Stimulated activated CD8-positive, alpha-beta memory T cell treated with anti-CD3 and anti-CD28 coated beads, Interleukin-4, amount 100 ng/mL, for 48 hours (primary cell): ENCODE results near the gene SLC44A5.
"Not testable (repeated sequence)": the region's sequence is repeated elsewhere in the genome, so short reads cannot be mapped to it uniquely, and the experiment has no call there.

ENCODE experiments used
- DNase-seq: peaks from one replicate; pipeline ENCODE4 v3.0.0-alpha.2; 2020

SLC44A5 gene

DNA sequence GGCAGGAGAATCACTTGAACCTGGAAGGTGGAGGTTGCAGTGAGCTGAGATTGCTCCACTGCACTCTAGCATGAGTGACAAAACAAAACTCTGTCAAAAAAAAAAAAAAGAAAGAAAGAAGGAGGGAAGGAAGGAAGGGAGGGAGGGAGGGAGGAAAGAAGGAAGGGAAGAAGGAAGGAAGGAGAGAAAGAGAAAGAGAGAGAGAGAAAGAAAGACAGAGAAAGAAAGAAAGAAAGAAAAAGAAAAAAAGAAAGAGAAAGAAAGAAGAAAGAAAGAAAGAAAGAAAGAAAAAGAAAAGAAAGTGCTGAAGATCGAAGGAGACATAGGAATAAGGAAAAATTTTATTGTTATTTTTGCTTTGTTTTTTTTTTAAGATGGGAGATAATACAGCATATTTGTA lies 166.7 kb downstream of the SLC44A5 start:
- DNase-seq: no peak

- no peak for DNase-seq
Measured at GRCh38 chr1:75440274-75440673, 170.6 kb downstream of the SLC44A5 start.

DNA sequence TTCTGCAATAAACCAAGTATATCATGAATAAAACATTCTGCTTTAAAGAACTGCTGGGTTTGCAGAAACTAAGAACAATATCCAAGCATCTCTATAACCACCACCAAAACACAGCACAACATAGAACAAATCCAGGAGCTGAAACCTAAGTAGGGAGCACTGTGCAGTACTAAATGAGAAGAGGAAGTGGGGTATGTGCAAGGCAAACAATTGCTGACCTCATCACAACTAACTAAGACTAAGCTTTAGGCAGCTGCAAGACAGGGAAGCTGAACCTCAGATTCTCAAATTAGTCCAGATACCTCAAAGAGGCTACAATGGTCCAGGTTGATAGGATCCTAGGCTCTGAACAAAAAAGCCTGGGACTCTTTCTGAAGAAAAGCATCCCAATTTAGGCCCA lies 172.6 kb downstream of the SLC44A5 start:
- no peak for DNase-seq

DNA sequence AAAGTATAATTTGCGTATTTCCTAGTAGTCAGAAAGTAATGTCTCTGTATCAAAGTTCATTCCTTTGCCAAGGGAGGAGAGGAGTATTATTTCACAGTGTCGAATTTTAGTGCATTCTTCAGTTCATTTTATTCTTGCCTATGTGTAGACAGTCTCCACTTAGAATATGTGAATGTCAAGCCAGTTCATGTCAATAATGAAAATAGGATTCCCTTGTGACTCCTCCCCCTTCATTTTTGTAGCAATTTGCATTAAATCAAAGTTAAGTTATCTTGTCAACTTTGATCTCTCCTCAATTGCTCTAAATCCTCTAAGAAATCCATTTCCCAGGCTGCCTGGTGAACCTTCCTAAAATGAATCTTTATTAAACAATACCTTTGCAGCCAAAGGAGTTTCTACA lies 179.1 kb downstream of the SLC44A5 start:
- DNase-seq: no peak

GRCh38 chr1:75430526-75430925 lies 180.4 kb downstream of the SLC44A5 start:
- DNase-seq: no peak

DNA sequence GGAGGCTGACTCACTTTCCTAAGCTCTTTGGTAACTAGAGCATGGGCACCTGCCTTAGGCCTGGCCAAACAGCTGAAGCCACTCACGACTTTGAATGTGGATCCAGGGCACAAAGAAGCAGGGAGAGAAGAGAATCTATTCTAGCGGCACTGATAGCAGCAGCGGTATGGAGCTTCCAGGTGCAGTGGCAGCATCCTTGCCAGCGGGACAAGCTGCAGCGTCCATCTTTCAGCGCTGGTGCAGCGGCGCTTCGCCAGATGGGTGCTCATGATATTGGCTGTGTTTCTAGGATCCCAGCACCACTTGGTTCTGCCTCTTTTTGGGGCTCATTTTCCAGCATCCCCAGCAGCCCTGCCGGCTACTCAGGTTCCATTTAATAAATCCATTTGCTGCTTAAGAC lies 184.2 kb downstream of the SLC44A5 start:
- no peak for DNase-seq

GRCh38 chr1:75425001-75425650 lies 185.8 kb downstream of the SLC44A5 start:
- no peak for DNase-seq

DNA sequence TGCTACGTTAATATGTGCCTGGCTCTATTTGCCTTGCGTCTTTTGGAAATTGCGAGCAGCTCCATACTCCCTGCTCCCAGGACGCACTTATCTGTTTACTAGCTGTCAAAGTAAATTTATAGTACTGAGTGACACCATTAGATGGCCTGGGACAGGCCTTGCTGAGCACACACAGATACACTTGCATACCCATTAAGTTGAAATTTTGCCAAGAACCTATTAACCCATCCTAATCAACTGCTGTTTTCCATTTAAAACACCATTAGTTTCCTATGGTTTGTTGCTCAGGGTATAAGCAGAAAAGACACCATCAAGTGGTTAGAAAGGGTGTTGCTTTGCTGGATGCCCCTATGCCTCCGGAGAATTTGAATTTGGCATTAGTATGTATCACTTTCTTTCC lies 187.3 kb downstream of the SLC44A5 start:
- DNase-seq: no peak

DNA sequence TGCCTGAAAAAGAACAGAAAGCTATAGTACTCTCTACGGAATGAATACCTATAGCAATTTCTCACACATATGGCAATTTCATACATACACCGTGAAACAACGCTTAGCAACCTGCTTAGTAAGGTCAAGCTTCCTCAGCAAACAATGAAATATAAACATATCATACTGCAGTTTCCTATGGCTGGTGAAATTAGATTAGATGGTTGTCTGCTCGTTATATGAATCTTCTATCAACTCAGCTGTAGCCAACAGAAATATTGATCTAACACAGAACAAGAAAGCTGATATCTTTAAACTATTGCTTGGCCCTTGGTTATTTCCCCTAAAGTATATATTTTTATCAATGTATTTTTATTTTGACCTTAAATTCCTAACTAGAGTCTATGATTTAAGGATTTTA lies 187.8 kb downstream of the SLC44A5 start:
- no peak for DNase-seq

GRCh38 chr1:75421371-75421770 lies 189.5 kb downstream of the SLC44A5 start:
- DNase-seq: no peak

DNA sequence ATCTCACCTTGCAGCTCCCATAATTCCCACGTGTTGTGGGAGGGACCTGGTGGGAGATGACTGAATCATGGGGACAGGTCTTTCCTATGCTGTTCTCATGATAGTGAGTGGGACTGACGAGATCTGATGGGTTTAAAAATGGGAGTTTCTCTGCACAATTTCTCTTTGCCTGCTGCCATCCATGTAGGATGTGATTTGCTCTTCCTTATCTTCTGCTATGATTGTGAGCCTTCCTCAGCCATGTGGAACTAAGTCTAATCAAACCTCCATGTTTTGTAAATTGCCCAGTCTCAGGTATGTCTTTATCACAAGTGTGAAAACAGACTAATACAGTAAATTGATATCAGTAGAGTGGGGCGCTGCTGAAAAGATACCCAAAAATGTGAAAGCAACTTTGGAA lies 195.7 kb downstream of the SLC44A5 start:
- no peak for DNase-seq

DNA sequence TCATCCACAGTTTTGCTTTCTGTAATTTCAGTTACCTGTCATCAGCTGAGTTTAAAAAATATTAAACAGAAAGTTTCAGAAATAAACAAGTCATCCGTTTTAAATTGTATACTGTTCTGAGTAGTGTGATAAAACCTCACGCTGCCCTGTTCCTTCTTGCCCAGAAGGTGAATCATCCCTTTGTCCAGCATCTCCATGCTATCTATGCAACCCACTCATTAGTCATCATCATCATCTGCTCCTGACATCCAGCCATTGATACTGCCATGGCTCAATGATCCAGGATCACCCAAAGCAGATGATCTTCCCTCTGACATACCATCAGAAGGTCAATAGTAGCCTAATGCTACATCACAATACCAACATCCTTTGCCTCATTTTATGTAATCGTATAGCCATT lies 198.3 kb downstream of the SLC44A5 start:
- DNase-seq: no peak

GRCh38 chr1:75404681-75405080 lies 206.2 kb downstream of the SLC44A5 start:
- not testable (repeated sequence) for DNase-seq

DNA sequence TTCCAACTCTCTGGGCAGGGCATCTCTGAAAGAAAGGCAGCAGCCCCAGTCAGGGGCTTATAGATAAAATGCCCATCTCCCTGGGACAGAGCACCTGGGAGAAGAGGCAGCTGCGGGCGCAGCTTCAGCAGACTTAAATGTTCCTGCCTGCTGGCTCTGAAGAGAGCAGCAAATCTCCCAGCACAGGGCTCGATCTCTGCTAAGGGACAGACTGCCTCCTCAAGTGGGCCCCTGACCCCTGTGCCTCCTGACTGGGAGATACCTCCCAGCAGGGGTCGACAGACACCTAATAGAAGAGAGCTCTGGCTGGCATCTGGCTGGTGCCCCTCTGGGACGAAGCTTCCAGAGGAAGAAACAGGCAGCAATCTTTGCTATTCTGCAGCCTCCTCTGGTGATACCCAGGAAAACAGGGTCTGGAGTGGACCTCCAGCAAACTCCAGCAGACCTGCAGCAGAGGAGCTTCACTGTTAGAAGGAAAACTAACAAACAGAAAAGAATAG lies 207.7 kb downstream of the SLC44A5 start:
- not testable (repeated sequence) for DNase-seq

GRCh38 chr1:75400716-75401115 lies 210.2 kb downstream of the SLC44A5 start:
- no peak for DNase-seq

GRCh38 chr1:75396745-75397144 lies 214.2 kb downstream of the SLC44A5 start:
- DNase-seq: no peak

GRCh38 chr1:75396260-75396659 lies 214.7 kb downstream of the SLC44A5 start:
- DNase-seq: no peak

- DNase-seq: no peak
Measured at GRCh38 chr1:75394386-75395139, 216.4 kb downstream of the SLC44A5 start.

- no peak for DNase-seq
Measured at GRCh38 chr1:75392278-75392677, 218.6 kb downstream of the SLC44A5 start.

DNA sequence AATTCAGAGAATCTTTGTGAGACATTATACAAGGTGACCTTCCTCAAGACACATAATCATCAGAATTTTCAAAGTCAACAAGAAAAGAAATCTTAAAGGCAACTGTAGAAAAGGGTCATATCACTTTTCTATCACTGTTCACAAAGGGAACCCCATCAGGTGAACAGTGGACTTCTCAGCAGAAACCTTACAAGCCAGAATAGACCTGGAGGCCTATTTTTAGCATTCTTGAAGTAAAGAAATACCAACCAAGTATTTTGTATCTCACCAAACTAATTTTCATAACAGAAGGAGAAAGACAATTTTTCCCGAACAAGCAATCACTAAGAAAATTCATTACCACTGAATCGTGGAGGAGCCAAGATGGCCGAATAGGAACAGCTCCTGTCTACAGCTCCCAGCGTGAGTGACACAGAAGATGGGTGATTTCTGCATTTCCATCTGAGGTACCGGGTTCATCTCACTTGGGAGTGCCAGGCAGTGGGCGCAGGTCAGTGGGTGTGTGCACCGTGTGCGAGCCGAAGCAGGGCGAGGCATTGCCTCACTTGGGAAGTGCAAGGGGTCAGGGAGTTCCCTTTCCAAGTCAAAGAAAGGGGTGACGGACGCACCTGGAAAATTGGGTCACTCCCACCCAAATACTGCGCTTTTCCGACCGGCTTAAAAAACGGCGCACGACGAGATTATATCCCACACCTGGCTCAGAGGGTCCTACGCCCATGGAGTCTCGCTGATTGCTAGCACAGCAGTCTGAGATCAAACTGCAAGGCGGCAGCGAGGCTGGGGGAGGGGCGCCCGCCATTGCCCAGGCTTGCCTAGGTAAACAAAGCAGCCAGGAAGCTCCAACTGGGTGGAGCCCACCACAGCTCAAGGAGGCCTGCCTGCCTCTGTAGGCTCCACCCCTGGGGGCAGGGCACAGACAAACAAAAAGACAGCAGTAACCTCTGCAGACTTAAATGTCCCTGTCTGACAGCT lies 235.2 kb downstream of the SLC44A5 start:
- DNase-seq: not testable (repeated sequence)

DNA sequence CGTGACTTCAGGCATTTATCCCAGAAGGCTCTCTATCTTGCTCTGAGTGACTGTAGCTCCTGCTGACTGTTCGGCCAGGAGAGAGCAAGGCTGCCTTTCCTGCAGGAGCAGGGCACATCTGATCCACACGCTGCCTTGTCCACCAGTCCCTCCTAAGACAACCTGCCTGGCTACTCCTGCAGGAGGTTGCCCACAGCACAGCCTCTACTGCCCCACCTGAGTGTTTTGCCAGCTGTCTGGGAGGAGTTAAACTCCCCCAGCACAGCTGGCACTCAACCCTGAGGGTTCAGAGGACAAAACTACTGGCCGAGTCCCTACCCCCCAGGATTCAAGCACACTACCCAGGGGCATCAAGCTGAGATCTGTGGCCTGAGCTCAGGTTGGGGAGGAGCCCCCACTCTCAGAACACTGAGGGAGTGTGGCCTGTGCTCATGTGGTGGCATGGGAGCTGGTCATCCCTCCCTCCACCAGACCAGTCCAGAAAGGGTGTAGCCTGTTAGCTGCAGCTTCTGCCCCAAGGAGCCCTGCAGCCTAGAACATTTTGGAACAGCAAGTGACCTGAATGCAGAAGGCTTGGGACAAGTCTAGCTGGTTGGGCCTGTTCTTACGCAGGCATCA lies 237.3 kb downstream of the SLC44A5 start:
- no peak for DNase-seq

- DNase-seq: no peak
Measured at GRCh38 chr1:75366595-75366994, 244.3 kb downstream of the SLC44A5 start.

DNA sequence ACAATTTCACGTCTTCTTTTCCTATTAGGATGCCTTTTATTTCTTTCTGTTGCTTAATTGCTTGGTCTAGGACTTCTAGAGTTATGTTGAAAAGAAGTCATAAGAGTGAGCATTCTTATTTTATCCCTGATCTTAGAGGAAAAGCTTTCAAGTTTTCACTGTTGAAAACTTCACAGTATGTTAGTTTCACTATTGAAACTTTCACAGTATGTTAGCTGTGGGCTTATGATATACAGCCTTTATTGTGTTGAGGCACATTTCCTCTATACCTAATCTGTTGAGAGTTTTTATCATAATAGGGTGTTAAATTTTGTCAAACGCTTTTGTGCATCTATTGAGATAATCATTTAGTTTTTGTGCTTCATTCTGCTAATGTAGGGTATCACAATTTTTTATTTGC lies 249.7 kb downstream of the SLC44A5 start:
- no peak for DNase-seq
